ENCODE data around the gene ATP6V1C2. TPM values are rescaled to one million over a fixed set of nuclear protein-coding genes. Genes with fewer than 3 reads are reported as not detected.
A peak's percentile ranks its signal among the peaks of the same experiment; 100 is the strongest.
"Not testable (repeated sequence)": the region's sequence is repeated elsewhere in the genome, so short reads cannot be mapped to it uniquely, and the experiment has no call there.

The ATP6V1C2 gene
- total RNA-seq, 2 donors from 2014 or later = 0.21 TPM; not detected in 1

- ATAC-seq (replicated peaks in 1 of 2) (no peak), DNase-seq (no peak)
- Mint-ChIP-seq H3K9me3 (no peaks in the 10 kb centered on the region), H3K36me3 (ENCODE audit: insufficient read depth in 2 of 2) (peaks cover 3% of the 10 kb centered on the region in 2 donors), H3K4me1 (ENCODE audit: low read depth) (no peaks in the 10 kb centered on the region), H3K27ac (no peak overlapping the region), H3K4me3 (no peak overlapping the region), H3K27me3 (ENCODE audit: low read depth) (no peaks in the 10 kb centered on the region)
These were observed 54.4 kb downstream of the ATP6V1C2 start for GRCh38 chr2:10775831-10776230.

GRCh38 chr2:10776231-10776977 lies 55.0 kb downstream of the ATP6V1C2 start:
- ATAC-seq (replicated peaks in 1 of 2) (peak in 1 of 2 donors; percentile 20), DNase-seq (no peak)
- Mint-ChIP-seq H3K36me3 (ENCODE audit: insufficient read depth in 2 of 2) (peaks cover 3% of the 10 kb centered on the region in 2 donors), H3K27ac (no peak overlapping the region), H3K4me1 (ENCODE audit: low read depth) (no peaks in the 10 kb centered on the region), H3K9me3 (no peaks in the 10 kb centered on the region), H3K27me3 (ENCODE audit: low read depth) (no peaks in the 10 kb centered on the region), H3K4me3 (no peak overlapping the region)

GRCh38 chr2:10777111-10777841 lies 55.8 kb downstream of the ATP6V1C2 start:
- Mint-ChIP-seq H3K27ac (no peak overlapping the region), H3K27me3 (ENCODE audit: low read depth) (no peaks in the 10 kb centered on the region), H3K4me1 (ENCODE audit: low read depth) (no peaks in the 10 kb centered on the region), H3K9me3 (no peaks in the 10 kb centered on the region), H3K4me3 (no peak overlapping the region), H3K36me3 (ENCODE audit: insufficient read depth in 2 of 2) (peaks cover 3% of the 10 kb centered on the region in 2 donors)
- ATAC-seq (replicated peaks in 1 of 2) = no peak
- no peak for DNase-seq

- H3K4me3 Mint-ChIP-seq = no peak overlapping the region
- peaks cover 3 to 5% of the 10 kb centered on the region in 2 donors for H3K36me3 Mint-ChIP-seq (ENCODE audit: insufficient read depth in 2 of 2)
- no peak overlapping the region for H3K27ac Mint-ChIP-seq
- ATAC-seq (replicated peaks in 1 of 2) (no peak), DNase-seq (no peak)
- H3K27me3 Mint-ChIP-seq (ENCODE audit: low read depth) = no peaks in the 10 kb centered on the region
- no peaks in the 10 kb centered on the region for H3K9me3 Mint-ChIP-seq
- H3K4me1 Mint-ChIP-seq (ENCODE audit: low read depth) = no peaks in the 10 kb centered on the region
These were observed 56.7 kb downstream of the ATP6V1C2 start for GRCh38 chr2:10777842-10778723.

DNA sequence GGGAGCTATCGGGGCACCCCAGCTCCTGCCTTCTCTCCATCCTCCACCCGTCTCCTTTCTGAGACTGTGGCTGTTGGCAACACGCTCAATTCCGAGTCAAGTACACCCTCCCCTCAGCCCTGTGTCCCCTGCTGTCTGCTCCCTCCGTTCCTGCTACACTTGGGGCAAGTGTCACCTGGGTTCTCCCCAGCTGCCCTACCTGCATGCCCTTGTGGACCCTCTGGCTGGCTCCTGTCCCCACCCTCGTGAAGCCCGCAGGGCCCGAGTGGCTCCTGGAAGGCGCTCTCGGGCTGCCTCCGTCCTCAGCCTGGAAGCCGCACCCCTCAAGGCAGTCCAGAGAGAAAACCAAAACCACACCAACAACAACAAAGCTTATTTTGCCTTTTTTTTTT lies 57.3 kb downstream of the ATP6V1C2 start:
- no peaks in the 10 kb centered on the region for H3K4me1 Mint-ChIP-seq (ENCODE audit: low read depth)
- DNase-seq (no peak), ATAC-seq (replicated peaks in 1 of 2) (no peak)
- H3K27me3 Mint-ChIP-seq (ENCODE audit: low read depth) = no peaks in the 10 kb centered on the region
- H3K9me3 Mint-ChIP-seq = no peaks in the 10 kb centered on the region
- peaks cover 3 to 10% of the 10 kb centered on the region in 2 donors for H3K36me3 Mint-ChIP-seq (ENCODE audit: insufficient read depth in 2 of 2)
- H3K4me3 Mint-ChIP-seq = no peak overlapping the region
- no peak overlapping the region for H3K27ac Mint-ChIP-seq

DNA sequence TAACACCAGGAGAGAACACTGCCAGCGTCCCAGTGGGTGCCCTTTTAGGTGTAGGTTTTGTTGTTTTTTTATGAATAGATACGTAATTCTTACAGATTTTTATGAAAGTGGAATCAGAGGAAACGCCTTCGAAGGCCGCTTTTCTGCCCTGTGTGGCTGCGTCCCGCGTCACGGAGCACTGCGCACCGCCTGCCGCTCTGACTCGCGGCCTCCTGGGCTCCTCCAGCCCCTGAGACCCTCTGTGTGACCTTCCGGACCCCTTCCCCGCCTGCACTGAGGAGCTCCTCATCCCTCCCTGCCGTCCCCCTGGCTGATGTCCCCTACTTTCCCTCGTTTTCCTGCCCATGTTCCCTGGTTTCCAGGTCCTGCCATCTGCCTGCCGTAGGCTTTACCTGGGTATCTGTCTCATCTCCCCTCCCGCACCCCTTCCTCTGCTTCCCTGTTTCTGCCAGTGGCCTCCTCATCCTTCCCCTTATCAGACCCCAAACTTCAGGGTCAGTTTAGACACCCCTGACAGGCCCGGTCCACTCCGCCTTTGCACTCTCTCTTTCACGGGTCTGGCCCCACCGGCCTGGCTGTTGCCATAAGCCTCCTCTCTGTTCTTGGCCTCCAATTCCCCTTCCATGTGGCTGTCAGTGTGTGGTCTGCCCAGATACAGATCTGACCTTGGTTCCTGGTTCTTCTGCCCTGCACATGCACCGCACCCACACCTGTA lies 58.5 kb downstream of the ATP6V1C2 start:
- ATAC-seq (replicated peaks in 1 of 2) (no peak), DNase-seq (no peak)
- Mint-ChIP-seq H3K9me3 (no peaks in the 10 kb centered on the region), H3K27ac (no peak overlapping the region), H3K4me3 (no peak overlapping the region), H3K27me3 (ENCODE audit: low read depth) (no peaks in the 10 kb centered on the region), H3K36me3 (ENCODE audit: insufficient read depth in 2 of 2) (peaks cover 3 to 15% of the 10 kb centered on the region in 2 donors), H3K4me1 (ENCODE audit: low read depth) (no peaks in the 10 kb centered on the region)

DNA sequence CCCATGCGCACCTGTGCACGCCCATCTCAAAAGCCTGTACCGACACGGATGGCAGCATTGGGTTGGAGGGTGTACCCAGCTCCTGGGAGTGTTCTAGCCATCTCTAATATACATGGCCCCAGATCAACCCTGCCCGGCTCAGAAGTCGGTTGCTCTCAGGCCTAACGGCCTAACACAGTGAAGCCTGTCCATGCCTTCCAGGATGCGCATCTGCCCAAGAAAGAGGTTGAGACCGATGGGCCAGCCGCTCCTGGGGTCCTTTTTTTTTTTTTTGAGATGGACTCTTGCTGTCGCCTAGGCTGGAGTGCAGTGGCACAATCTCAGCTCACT lies 59.0 kb downstream of the ATP6V1C2 start:
- no peaks in the 10 kb centered on the region for H3K9me3 Mint-ChIP-seq
- H3K4me1 Mint-ChIP-seq (ENCODE audit: low read depth) = no peaks in the 10 kb centered on the region
- ATAC-seq (replicated peaks in 1 of 2) (no peak), DNase-seq (no peak)
- no peaks in the 10 kb centered on the region for H3K27me3 Mint-ChIP-seq (ENCODE audit: low read depth)
- no peak overlapping the region for H3K4me3 Mint-ChIP-seq
- H3K27ac Mint-ChIP-seq = no peak overlapping the region
- H3K36me3 Mint-ChIP-seq (ENCODE audit: insufficient read depth in 2 of 2) = peaks cover 3 to 15% of the 10 kb centered on the region in 2 donors

- not testable (repeated sequence) for DNase-seq; H3K27me3 Mint-ChIP-seq (ENCODE audit: low read depth); H3K27ac Mint-ChIP-seq; H3K9me3 Mint-ChIP-seq; ATAC-seq (replicated peaks in 1 of 2); H3K4me3 Mint-ChIP-seq; H3K4me1 Mint-ChIP-seq (ENCODE audit: low read depth)
- peaks cover 3 to 15% of the 10 kb centered on the region in 2 donors for H3K36me3 Mint-ChIP-seq (ENCODE audit: insufficient read depth in 2 of 2)
These were observed 59.4 kb downstream of the ATP6V1C2 start for GRCh38 chr2:10780821-10781220.

DNA sequence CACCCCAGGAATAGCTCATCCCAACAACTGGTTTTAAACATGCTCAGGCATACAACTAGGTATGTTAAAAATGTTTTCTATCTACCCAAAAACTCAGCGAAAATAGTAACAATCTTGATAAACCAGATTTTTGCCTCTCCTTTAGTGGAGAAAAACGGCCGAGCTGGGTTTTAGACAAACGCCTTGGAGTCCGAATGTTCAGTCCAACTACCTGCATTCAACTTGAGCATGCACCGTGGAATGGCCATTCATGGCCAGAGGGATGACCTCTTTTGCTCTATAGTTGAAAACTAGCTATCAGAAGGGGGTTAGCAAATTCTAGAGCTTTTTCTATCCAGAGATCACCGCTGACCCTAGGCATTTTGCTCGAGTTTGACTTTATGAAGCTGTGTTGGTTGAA lies 60.3 kb downstream of the ATP6V1C2 start:
- H3K9me3 Mint-ChIP-seq = no peaks in the 10 kb centered on the region
- H3K27ac Mint-ChIP-seq = no peak overlapping the region
- no peak overlapping the region for H3K4me3 Mint-ChIP-seq
- no peak for ATAC-seq (replicated peaks in 1 of 2)
- peaks cover 5 to 22% of the 10 kb centered on the region in 2 donors for H3K36me3 Mint-ChIP-seq (ENCODE audit: insufficient read depth in 2 of 2)
- no peaks in the 10 kb centered on the region for H3K4me1 Mint-ChIP-seq (ENCODE audit: low read depth)
- H3K27me3 Mint-ChIP-seq (ENCODE audit: low read depth) = no peaks in the 10 kb centered on the region
- DNase-seq = no peak

DNA sequence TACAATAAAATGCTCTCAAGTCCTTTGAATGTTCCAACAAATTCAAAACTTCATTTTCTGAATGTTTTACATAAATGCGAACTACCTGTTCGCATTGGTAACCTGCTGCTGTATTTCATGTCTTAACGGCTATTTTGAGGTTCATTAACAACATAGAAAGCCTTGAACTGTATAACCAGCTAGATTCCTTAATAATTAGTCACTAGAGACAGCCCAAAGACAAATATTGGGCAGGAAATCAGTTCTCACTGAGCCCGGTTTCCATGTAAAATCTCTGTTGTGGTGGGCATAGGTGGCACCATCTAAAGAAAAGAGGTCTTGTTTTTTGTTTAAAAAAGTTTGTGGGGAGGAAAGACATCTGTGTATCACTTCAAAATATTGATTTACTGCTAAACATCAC lies 62.0 kb downstream of the ATP6V1C2 start:
- Mint-ChIP-seq H3K27ac (no peak overlapping the region), H3K4me1 (ENCODE audit: low read depth) (no peaks in the 10 kb centered on the region), H3K27me3 (ENCODE audit: low read depth) (no peaks in the 10 kb centered on the region), H3K9me3 (no peaks in the 10 kb centered on the region), H3K4me3 (no peak overlapping the region), H3K36me3 (ENCODE audit: insufficient read depth in 2 of 2) (peaks cover 10 to 32% of the 10 kb centered on the region in 2 donors)
- DNase-seq = no peak
- no peak for ATAC-seq (replicated peaks in 1 of 2)

DNA sequence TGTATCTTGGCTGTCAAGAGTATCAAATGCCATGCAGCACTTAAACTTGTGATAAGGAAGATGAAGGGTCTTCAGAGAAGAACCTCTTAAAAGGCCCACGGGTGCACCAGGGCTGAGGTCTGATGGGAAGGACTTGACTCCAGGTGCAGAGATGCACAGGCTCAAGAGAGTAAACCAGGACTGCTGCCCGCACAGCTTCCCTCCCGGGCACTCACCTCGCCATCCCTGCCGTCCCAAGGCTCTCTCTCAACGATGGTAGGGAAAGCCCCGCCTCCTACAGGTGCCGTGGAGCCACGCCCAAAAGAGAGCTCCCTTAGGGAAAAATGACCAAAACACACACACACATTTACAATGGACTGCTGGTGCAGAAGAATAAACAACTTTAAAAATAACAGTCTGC lies 63.3 kb downstream of the ATP6V1C2 start:
- no peaks in the 10 kb centered on the region for H3K4me1 Mint-ChIP-seq (ENCODE audit: low read depth)
- no peak for ATAC-seq (replicated peaks in 1 of 2)
- no peak overlapping the region for H3K27ac Mint-ChIP-seq
- no peaks in the 10 kb centered on the region for H3K9me3 Mint-ChIP-seq
- H3K4me3 Mint-ChIP-seq = no peak overlapping the region
- H3K27me3 Mint-ChIP-seq (ENCODE audit: low read depth) = no peaks in the 10 kb centered on the region
- no peak for DNase-seq
- H3K36me3 Mint-ChIP-seq (ENCODE audit: insufficient read depth in 2 of 2) = peaks cover 10 to 36% of the 10 kb centered on the region in 2 donors

- H3K9me3 Mint-ChIP-seq = no peaks in the 10 kb centered on the region
- H3K27me3 Mint-ChIP-seq (ENCODE audit: low read depth) = no peaks in the 10 kb centered on the region
- no peak overlapping the region for H3K4me3 Mint-ChIP-seq
- ATAC-seq (replicated peaks in 1 of 2) (no peak), DNase-seq (no peak)
- peaks cover 8 to 35% of the 10 kb centered on the region in 2 donors for H3K36me3 Mint-ChIP-seq (ENCODE audit: insufficient read depth in 2 of 2)
- no peaks in the 10 kb centered on the region for H3K4me1 Mint-ChIP-seq (ENCODE audit: low read depth)
- H3K27ac Mint-ChIP-seq = no peak overlapping the region
These were observed 63.8 kb downstream of the ATP6V1C2 start for GRCh38 chr2:10785260-10785659.
